ENCODE measurements around the gene LZTS3.

DNA sequence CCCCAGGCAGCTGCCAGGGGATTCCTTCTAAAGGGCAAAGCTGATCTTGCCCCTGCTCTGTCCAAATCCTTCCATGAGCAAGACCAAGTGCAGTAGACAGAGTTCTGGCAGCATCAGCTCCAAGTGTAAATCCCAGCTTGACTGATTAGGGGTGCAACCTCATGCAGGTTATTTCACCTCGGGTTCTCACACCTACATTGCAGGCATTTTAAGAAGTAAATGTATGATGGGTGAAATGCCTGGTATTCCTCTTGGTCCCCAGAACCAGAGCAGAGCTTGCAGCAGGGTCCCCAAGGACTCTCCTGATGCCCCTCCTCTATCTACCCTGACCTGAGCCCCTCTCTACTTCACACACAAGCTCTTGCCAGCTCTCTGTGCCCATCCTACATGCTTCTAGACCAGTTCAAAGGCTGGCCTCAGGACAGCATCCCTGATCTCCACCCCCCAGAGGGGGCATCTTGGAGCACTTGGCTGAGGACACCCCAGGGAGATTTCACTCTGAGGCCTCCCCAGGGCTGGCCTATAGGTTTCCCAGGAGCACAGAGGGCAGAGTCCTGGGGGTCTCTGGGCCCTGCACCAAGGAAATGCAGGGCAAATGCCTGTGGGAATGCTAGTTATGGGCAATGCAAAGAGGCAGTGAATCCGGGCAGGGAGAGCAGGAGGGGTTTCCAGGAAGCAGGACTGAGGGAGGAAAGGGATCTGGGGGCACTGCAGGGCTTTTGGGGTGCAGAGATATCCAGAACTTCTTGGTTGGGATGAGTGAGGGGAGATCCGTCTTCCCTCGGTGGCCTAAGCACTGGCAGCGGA is 1.0 kb downstream of the LZTS3 start:
- TF ChIP-seq CTCF (IDR thresholded peaks at IDR 0.05; ENCODE audit: insufficient read depth, low read length), result no peak
- no peak for TF ChIP-seq REST (IDR thresholded peaks at IDR 0.05; ENCODE audit: insufficient replicate concordance, low read depth)
- TF ChIP-seq POLR2AphosphoS5 (IDR thresholded peaks at IDR 0.05; ENCODE audit: low read depth), result no peak
- no peak for TF ChIP-seq GABPA (IDR thresholded peaks at IDR 0.05; ENCODE audit: low read depth)
- no peak for TF ChIP-seq SPI1 (IDR thresholded peaks at IDR 0.05; ENCODE audit: borderline replicate concordance, low read depth)
